ENCODE data around the gene CDH22.

The CDH22 gene, protein sequence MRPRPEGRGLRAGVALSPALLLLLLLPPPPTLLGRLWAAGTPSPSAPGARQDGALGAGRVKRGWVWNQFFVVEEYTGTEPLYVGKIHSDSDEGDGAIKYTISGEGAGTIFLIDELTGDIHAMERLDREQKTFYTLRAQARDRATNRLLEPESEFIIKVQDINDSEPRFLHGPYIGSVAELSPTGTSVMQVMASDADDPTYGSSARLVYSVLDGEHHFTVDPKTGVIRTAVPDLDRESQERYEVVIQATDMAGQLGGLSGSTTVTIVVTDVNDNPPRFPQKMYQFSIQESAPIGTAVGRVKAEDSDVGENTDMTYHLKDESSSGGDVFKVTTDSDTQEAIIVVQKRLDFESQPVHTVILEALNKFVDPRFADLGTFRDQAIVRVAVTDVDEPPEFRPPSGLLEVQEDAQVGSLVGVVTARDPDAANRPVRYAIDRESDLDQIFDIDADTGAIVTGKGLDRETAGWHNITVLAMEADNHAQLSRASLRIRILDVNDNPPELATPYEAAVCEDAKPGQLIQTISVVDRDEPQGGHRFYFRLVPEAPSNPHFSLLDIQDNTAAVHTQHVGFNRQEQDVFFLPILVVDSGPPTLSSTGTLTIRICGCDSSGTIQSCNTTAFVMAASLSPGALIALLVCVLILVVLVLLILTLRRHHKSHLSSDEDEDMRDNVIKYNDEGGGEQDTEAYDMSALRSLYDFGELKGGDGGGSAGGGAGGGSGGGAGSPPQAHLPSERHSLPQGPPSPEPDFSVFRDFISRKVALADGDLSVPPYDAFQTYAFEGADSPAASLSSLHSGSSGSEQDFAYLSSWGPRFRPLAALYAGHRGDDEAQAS

DNA sequence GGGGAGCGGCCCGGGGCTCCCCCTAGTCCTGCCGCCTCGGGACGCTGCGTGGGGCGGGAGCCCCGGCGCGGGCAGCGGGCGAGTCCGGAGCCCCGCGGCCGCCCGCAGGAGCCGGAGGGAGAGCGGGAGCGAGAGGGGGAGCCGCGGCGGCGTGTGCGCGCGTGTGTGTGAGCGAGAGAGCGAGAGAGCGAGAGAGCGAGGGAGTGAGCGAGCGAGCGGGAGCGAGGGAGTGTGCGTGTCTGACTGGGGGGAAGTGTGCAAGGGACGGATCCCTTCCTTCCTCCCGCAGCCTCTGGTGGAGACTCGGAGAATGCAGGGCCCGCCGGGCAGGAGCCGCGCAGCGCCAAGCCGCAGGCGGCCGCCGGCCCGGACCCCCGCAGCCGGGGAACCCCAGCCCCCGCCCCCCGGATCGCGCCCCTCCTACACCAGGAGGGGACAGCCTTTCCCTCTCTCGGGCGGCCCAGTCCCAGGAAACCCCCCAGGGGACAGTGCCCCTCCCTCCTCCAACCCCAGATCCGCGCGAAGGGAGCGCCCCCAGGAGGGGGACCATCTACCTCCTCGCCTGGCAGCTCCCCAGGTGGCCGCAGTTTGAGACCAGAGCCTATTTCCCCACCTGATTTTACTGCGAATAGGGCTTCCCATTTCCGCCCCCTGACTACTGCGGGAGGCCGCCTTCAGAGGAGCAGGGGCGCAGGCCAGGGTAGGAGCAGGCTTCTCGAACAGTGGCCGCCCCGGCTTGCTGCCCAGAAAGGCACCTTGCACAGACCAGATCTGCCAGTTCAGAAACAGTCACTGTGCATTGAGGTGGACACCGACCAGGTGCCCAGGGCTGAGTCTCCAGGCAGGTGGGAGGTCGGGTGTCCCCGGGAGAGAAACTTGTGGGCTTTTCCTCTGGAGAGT is at the start of gene CDH22:
Gene CDH22 (minus strand): TSS at position 241 of the 900 bp plus-strand sequence. CDS start 57,204 bp downstream, outside the sequence.
- no peak for DNase-seq (ENCODE audit: low spot score)

DNA sequence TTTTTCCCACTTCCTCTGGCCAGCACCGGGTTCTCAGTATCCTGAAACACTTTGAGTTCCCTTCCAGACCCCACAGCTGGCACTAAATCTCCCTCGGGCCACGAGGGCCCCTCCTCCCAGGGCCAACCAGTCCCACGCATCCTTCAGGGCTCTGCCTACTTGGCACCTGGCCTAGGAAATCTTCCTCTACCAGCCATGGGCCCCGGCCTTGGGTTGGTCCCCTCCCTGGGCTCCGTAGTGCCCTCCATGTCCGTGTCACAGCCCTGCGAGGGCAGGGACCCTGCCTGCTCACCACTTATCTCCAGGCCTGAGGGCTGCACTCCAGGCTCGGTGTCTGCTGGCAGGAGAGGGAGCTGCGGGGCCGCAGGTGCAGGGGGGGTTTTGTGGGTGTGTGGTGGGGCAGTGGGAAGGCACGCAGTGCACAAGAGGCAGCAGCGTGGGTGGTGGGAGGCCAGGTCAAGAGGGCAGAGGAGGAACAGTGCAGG is 48.8 kb upstream of the CDH22 start:
- no peak for DNase-seq (ENCODE audit: low spot score)

DNA sequence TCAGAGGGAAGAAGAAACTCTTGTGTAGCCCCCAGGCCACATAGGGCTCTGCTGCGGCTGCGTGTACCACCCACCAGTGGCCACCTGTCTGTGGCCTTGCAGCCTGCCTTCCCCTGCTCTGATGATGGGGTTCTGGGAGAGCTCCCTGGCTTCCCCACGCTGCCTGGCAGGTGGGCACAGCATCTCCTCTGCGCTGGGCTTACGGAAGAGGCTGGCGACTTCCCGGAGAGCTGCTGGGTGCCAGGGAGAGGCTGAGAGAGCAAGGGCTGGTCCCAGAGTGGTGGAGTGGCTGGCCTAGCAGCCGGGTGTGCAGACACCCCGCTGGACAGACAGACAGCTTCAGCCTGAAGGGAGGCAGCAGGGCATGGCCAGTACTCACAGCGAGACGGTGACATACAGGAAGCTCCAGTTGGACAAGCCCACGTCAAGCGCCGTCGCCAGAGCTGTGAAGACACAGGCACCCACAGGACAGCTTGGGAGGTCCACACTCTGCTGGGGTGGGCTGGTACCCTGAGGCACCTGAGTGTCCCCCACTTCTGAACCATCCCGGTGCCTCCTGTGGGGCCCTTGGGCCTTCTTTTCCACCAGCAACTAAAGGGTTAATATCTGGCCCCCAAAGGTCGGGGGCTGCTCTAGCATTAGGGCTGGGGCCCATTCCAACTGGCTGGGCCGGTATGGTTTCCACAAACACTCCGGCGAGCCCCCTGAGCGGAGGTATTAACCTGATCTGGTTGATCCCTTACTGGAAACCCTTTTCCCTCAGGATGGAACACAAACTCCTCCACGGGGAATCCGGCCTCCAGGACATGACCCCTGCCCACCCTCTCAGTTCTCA is 48.1 kb upstream of the CDH22 start:
- DNase-seq (ENCODE audit: low spot score) = no peak

DNA sequence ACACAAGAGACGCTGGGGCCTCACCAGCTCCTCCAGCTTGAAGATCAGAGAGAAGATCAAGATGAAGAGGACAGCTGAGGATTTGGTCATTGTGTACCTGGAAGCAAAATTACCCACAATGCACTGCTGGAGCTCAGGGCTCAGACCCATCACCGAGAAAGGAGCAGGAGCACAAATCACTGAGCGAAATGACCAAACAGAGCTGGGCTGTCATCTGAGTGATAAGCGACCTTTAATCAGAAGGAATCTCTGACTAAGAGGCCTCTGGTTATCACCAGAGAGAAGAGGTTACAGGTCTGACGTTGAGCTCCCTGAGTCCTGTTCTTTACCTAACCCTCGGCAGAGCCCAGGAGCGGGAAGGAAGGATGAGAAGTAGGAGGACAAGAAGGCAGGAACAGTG is 47.5 kb upstream of the CDH22 start:
- no peak for DNase-seq (ENCODE audit: low spot score)

DNA sequence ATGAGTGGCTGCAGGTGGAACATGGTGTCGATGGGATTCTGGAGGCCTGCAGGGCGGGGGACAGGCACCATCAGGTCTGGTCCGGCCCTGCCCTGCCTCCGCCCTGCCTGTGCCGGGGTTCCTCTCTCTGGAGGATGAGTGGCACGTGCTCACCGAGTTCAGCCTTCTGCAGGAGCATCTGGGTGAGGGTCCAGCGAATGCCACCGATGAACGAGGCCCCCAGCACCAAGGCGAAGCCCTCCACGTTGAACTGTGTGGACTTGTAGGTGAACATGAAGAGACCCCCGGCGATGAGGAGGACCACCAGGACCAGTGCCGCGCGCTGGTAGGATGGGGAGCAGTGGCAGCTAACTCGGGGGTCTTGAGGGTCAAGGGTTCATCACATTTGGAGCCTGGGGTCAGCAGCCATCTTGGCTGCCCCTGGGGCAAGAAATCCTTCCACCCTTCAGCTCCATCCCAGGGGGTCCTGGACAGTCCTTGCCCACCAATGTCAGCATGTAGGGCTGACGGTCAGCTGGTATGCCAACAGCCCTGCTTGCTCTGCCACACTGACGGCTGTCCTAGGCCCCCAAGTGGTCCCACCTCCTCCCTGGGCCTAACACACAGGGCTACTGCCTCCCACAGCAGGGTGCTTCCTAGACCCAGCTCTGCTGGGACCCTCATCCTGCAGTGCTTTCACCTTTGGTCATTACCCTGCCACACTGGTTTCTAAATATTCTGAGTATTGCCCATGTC is 46.8 kb upstream of the CDH22 start:
- no peak for DNase-seq (ENCODE audit: low spot score)

DNA sequence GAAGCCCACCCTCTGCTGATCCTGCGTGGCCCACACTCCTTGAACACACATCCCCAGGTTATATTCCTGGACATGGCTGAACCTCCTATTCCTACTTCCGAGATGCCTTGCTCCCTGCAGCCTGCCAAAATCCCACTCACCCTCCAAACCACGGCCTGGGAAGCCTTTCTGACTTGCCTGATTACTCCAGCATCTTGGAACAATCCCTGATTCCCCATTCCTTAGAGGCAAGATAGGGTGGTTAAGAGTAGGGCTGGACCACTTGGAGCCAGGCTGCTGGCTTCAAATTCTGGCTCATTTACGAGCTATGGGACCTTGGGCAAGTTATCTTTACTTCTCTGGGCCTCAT is 45.9 kb upstream of the CDH22 start:
- no peak for DNase-seq (ENCODE audit: low spot score)

DNA sequence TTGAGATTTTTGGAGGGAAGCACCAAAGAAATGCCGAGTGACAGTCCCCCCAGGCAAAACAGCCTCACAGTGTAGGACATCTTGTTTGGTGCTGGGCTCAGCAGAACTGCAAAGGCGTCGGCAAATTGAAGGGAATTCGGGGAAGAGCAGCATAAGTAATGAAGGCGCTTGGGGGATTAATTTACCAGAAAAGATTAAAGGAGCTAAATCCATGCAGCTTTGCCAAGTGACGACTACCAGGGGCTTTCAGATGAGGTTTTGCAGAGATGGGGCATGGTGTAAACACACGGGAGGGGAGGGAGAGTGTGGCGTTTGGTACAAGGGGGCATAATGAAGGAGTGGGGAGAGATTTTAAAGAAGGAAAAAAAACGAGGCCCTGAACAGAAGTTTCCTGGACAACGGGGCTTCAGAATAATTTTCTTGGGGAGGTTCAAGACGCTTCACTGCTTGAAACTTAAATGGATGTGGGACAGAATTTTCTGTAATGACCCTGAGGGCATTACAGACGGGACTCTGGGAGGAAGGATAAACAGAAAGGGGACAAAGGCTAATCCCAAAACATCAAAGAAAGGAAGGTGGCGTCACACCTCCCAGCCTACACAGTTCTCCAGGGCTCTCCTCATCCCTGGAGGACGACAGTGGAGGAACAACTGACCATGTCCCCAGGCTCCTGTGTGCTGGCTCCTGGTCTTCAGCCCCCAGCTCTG is 45.4 kb upstream of the CDH22 start:
- no peak for DNase-seq (ENCODE audit: low spot score)

DNA sequence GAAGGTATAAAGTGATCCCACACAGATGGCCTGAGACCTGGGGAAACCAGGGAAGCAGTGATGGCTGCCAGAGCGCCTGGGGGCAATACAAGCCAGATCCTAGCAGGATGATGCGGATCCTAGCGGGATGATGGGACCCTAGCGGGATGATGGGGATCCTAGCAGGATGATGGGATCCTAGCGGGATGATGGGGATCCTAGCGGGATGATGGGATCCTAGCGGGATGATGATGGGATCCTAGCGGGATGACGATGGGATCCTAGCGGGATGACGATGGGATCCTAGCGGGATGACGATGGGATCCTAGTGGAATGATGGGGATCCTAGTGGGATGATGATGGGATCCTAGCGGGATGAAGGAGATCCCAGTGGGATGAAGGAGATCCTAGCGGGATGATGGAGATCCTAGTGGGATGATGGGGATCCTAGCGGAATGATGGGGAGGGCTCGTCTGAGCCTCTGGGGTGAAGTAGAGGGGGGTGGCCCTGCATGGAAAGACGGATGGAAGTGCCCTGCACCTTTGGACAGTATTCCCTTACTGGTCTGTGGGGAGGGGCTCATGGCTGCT is 44.2 kb upstream of the CDH22 start:
- no peak for DNase-seq (ENCODE audit: low spot score)

DNA sequence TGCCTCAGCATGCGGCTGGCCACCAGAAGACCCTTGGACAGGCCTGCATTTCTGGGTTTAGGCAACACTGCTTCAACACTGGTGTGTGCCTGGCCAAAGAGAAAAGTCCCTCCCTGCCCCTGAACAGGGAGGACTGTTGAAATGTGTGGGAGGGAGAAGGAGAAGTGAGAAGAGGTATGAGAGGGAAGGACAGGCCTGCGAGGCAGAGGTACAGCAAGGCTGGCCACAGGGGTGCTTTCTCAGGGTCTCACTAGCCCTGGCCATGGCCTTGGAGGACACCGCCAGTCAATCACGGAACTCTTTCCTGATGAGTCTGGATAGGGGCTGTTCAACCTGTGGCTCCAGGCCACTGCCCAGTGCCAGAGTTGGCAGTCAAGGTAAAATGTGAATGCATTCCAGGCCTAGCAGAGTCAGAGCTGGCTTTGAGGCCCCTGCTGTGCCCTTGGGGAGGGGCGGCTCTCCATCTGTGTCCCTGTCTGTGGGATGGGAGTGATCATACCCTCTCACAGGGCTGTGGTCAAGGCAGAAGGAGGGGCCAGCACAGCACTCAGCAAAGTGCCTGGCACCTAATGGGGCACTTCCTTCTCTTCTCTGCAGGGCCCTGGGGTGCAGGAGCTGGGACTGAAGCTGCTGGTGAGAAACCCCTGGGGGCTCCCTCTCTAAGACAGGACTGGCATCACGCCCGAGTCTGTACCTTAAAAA is 43.2 kb upstream of the CDH22 start:
- no peak for DNase-seq (ENCODE audit: low spot score)

DNA sequence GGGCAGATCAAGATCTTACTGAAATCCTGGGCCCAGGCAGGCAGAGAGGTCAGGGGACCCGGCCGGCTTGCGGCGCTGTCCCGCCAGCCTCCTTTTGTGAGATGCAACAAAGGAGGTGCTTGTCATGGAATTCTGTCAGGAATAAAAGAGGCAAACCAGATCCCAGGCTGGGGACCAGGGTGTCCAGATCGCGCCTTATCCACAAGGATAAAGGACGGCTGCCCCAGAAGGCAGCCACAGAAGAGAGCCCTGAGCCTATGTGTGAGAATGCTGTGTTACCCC is 42.6 kb upstream of the CDH22 start:
- no peak for DNase-seq (ENCODE audit: low spot score)

DNA sequence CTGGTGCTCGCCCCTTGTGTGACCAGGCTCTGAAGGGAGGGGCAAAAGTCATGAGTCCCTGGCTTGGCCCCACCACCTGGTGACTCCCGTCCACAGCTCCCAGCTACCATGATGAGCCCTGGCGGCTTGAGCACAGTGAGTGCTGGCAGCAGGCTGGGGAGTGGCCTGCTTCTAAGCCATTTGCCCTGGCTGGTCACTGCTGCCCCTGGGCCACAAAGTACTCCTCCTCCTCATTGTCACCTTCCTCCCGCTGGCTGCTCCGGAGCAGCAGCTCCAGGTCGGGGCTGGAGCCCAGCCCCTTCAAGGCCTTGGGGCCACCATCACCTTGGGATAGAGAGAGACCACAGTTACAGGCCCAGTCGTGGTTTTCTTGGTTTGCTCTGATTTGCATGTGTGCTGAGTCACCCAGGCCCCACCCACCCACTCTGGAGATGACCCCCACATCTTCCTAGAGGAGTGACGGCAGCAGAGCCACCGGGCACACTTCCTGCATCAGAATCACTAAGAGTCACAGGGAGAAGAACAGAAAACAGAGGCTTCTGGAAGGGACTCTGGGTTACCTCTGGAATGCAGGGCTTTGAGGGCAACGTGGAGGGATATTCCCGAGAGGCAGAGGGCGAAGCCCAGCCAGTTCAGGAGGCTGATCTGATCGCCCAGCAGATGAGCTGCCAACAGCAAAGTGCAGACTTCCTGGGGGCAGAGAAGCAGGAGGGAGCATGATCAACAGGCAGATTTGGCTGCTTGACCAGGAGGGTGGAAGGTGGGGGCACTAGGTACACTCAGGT is 42.1 kb upstream of the CDH22 start:
- peak; percentile 89 for DNase-seq (ENCODE audit: low spot score)

DNA sequence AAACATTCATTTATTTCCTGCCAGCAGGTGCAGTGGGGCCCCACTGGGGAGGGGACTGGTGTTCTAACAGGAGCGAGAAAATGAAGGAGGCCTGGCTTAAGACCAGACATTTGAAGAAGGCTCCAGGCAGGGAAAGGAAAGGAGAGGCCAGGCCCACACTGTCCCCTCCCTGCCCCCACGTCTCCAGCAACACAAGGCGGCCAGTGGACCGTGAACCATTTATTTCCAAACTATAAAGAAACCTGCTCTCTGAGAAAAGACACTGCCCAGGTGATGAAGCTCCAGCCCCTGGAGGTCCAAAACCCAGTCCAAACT is 41.4 kb upstream of the CDH22 start:
- DNase-seq (ENCODE audit: low spot score) = no peak

DNA sequence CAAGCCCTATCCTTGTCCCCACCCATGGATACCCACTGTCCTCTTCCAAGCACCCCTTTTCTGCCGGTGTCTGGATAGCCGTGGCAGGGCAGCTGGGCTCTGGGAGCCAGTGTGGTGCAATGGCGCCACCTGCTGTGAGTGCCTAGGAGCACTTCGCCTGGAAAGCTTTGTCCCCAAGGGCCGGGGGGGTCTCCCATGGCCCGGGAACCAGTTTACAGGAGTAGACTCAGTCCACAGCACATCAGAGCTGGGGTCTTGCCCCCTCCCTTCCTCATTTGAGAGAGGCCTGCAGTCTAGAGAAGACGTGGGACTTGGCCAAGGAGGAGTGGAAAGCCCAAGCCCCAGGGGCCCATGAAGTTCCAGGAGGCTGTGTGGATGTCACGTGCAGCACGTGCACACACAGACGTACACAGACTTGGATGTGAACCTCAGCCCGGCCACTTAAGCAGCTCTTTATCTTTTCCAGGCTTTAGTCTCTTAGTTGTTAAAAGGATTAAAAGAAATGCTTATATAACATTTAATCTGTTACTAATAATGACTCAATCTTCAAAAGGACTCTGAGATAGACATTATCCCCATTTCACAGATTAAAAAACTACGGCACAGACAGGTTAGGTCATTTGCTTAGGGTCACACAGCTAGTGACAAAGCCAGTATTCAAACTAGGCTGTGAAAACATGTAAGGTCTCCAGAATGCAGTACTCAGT is 40.9 kb upstream of the CDH22 start:
- peak; percentile 65 for DNase-seq (ENCODE audit: low spot score)

DNA sequence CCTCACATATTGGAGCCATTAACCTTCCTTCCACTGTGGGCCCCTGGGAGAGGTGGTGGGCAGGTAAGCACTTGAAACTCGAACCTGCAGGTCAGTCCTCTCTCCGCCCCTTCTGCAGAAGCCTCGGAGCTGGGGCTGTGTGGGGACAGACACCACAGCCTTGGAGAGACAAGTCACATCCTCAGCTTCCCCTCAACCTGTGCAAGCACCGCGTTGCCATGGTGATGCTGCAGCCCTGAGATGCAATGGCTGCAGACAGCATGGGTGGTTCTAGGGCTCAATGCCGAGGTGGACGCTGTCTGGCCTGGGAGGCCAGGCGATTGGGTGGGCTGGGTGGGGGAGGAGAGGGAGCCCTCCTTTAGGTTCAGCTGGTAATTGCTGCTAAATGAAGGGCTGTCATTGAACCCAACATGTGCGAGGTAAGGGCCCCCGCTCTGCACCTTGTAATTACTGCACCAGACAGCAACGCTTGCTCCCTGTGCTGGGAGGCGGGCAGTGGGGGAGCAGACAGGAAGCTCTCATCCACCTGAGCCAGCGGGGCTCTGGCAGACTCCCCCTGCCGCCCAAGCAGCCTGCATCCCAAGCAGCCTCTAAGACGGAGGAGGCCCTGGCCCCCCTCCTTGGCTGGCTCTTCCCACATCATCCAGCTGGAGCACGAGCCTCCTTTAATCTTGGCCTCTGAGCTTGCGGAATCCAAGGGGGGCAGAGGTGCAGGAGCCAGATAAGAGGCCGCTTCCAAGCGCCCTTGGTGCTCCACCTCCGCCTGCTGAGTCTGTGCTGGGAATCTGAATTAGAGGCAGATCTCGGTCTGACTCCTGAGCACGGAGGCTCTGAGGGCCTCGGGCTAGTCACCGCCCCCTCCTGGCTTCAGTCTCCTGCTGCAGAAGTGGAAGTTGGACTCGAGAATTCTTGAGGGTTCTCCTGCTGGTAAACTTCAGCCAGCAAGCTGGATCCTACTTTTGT is 39.8 kb upstream of the CDH22 start:
- DNase-seq (ENCODE audit: low spot score) = no peak

DNA sequence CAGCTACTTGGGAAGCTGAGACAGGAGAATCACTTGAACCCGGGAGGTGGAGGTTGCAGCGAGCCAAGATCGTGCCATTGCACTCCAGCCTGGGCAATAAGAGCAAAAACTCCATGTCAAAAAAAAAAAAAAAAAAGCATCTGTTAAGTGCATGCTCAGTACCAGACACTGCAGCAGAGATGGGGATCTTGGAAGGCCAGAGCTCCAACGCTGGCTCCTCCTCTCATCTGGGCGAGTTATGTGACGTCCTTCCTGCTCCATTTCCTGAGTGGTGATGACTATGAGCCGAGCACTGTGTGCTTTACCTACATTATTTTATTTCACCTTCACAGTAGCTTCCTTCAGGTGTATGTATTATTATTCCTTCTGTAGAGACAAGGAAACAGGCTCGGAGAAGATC is 38.5 kb upstream of the CDH22 start:
- DNase-seq (ENCODE audit: low spot score) = no peak

DNA sequence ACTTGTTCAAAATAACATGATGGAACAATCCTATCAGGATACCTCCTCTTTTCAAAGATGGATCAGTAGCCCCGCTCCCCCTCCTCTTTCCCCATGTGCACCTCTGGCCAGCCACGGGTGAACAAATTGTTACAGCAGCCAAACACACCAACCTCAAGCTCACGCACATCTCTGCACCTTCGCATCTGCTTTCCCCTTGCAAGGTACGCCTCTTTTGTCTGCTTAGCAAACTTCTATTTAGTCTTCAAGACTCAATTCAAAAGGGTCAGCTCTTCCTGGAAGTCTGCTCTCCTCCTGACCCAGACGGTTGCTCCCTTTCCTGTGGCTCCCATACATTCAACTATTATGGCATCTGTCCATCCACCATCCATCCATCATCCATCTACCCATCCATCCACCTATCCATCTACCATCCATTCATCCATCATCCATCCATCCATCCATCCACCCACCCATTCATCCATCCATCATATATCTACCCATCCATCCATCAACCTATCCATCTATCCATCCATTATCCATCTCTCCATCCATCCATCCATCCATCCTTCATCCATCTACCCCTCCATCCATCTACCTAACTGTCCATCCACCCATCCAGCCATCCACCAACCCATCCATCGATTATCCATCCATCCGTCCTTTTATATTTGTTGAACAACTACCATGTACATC is 36.3 kb upstream of the CDH22 start:
- no peak for DNase-seq (ENCODE audit: low spot score)

Data from COLO829 (cell line).